ENCODE data around the gene TFG.

TFG gene

GRCh38 chr3:100759950-100760349 is 50.7 kb downstream of the TFG start:
- no peak for DNase-seq

- DNase-seq = no peak
These were observed 51.1 kb downstream of the TFG start for GRCh38 chr3:100760377-100760776.

- peak; percentile 41 for DNase-seq
These were observed 52.1 kb downstream of the TFG start for GRCh38 chr3:100761211-100761942.

GRCh38 chr3:100761951-100762350 is 52.7 kb downstream of the TFG start:
- no peak for DNase-seq

GRCh38 chr3:100765437-100765975 is 56.2 kb downstream of the TFG start:
- DNase-seq = no peak

GRCh38 chr3:100766069-100766468 is 56.8 kb downstream of the TFG start:
- no peak for DNase-seq

GRCh38 chr3:100769693-100770092 is 60.4 kb downstream of the TFG start:
- DNase-seq = no peak

- DNase-seq = no peak
These were observed 65.9 kb downstream of the TFG start for GRCh38 chr3:100775226-100775625.

- no peak for DNase-seq
These were observed 66.4 kb downstream of the TFG start for GRCh38 chr3:100775669-100776068.

GRCh38 chr3:100776097-100776729 is 66.9 kb downstream of the TFG start:
- no peak for DNase-seq

GRCh38 chr3:100776746-100777145 is 67.5 kb downstream of the TFG start:
- DNase-seq = no peak

- no peak for DNase-seq
These were observed 68.0 kb downstream of the TFG start for GRCh38 chr3:100777271-100777670.

GRCh38 chr3:100779480-100779879 is 70.2 kb downstream of the TFG start:
- DNase-seq = no peak

- DNase-seq = no peak
These were observed 70.9 kb downstream of the TFG start for GRCh38 chr3:100780071-100780622.

GRCh38 chr3:100781301-100781700 is 72.0 kb downstream of the TFG start:
- no peak for DNase-seq

GRCh38 chr3:100782348-100782747 is 73.1 kb downstream of the TFG start:
- no peak for DNase-seq

GRCh38 chr3:100782906-100783305 is 73.6 kb downstream of the TFG start:
- DNase-seq = no peak

- DNase-seq = no peak
These were observed 74.3 kb downstream of the TFG start for GRCh38 chr3:100783619-100784018.

GRCh38 chr3:100789579-100789978 is 80.3 kb downstream of the TFG start:
- DNase-seq = no peak

- no peak for DNase-seq
These were observed 87.3 kb downstream of the TFG start for GRCh38 chr3:100796556-100796955.

GRCh38 chr3:100798012-100798411 is 88.7 kb downstream of the TFG start:
- no peak for DNase-seq
